ENCODE results near the gene SNX14. TPM values are rescaled to one million over a fixed set of nuclear protein-coding genes. Genes with fewer than 3 reads are reported as not detected.

SNX14 gene
- total RNA-seq, 1 donor from 2014 or later = 87.2 TPM

DNA sequence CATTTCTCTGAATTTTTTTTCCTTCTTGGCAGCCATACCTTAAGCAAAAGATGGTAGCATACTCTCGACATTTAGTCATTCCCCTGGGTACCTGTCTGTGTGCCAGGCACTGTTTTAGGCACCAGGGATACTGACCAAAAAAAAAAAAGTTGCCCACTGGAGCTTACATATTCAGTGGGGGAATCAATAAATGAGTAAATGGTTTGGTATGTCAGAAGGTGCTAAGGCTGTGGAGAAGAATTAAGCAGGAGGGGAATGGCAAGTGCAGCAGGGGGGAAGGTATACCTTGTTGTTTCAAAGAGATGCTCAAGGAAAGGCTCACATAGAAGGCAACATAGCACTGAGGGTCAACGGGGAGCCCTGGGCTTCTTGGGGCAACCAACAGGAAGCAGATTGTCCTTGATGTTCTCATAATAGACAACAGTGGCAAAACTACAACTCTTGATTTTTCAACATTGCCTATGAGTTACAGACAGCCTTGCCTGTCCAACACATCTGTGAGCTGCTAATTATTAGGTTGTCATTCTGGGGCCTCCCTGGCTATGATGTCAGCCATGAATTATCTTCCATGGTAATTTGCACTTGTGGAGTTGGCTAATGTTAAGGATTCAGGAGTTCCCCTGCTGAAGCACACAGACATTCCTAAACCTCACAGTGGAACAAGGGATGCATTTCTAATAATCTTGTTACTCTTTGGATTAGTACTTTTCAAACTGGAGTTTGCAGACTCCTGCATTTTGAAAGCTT is 124.2 kb downstream of the SNX14 start:
- no peaks in the 10 kb centered on the region for H3K9me3 Mint-ChIP-seq (ENCODE audit: unreplicated experiment)
- TF ChIP-seq, protein P1, sequence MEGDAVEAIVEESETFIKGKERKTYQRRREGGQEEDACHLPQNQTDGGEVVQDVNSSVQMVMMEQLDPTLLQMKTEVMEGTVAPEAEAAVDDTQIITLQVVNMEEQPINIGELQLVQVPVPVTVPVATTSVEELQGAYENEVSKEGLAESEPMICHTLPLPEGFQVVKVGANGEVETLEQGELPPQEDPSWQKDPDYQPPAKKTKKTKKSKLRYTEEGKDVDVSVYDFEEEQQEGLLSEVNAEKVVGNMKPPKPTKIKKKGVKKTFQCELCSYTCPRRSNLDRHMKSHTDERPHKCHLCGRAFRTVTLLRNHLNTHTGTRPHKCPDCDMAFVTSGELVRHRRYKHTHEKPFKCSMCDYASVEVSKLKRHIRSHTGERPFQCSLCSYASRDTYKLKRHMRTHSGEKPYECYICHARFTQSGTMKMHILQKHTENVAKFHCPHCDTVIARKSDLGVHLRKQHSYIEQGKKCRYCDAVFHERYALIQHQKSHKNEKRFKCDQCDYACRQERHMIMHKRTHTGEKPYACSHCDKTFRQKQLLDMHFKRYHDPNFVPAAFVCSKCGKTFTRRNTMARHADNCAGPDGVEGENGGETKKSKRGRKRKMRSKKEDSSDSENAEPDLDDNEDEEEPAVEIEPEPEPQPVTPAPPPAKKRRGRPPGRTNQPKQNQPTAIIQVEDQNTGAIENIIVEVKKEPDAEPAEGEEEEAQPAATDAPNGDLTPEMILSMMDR (IDR thresholded peaks at IDR 0.05) = no peak
- H3K27me3 Mint-ChIP-seq (ENCODE audit: unreplicated experiment) = no peaks in the 10 kb centered on the region
- peaks cover 73% of the 10 kb centered on the region for H3K4me1 Mint-ChIP-seq (ENCODE audit: unreplicated experiment)
- no peak overlapping the region for H3K4me3 Mint-ChIP-seq (ENCODE audit: unreplicated experiment)
- H3K27ac Mint-ChIP-seq (ENCODE audit: unreplicated experiment) = peak overlapping the region; percentile 54
- no peak for DNase-seq (ENCODE audit: extremely low spot score, unreplicated experiment)
- H3K36me3 Mint-ChIP-seq (ENCODE audit: unreplicated experiment) = peaks cover 40% of the 10 kb centered on the region

DNA sequence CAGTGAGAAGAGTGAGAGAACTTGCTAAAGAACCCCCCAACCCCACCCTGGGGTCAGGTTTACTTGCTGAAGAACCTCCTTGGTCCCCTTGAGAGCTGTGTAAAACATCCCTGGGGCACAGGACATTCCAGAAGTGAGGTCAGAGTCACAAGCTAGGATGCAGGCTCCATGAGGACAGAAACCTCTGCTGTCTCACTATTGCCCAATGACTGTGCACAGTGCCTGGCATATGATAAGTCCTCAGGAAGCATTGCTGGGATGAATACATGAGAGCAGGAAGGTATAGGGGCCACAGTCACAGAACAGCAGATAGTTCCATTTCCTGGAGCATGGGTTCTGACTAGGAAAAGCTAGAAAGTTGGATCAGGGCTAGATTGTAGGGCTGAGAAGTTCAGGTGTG is 125.3 kb downstream of the SNX14 start:
- Mint-ChIP-seq H3K4me1 (ENCODE audit: unreplicated experiment) (peaks cover 76% of the 10 kb centered on the region), H3K4me3 (ENCODE audit: unreplicated experiment) (no peak overlapping the region), H3K9me3 (ENCODE audit: unreplicated experiment) (no peaks in the 10 kb centered on the region), H3K27ac (ENCODE audit: unreplicated experiment) (peak overlapping the region; percentile 82), H3K36me3 (ENCODE audit: unreplicated experiment) (peaks cover 31% of the 10 kb centered on the region), H3K27me3 (ENCODE audit: unreplicated experiment) (no peaks in the 10 kb centered on the region)
- TF ChIP-seq, protein P1 (IDR thresholded peaks at IDR 0.05) = no peak
- DNase-seq (ENCODE audit: extremely low spot score, unreplicated experiment) = no peak

DNA sequence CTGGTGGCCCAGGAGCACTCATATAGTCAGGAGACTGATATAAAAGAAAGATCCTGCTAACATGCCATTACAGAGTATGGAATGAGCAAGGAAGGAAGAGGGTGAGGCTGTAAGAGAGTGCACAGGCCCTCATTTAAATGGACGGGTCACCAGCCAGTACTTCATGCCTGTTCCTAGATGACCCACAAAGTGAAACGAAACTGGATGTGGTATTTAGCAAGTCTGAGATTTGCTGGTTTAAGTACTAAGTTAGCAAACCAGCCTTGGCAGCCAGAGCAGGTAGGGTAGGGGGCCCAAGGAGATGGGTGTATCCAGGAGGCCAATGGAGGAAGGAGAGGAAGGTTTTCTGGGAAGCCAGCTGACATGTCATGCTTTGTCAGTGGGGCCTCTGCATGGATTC is 127.9 kb downstream of the SNX14 start:
- Mint-ChIP-seq H3K9me3 (ENCODE audit: unreplicated experiment) (no peaks in the 10 kb centered on the region), H3K4me3 (ENCODE audit: unreplicated experiment) (no peak overlapping the region), H3K27ac (ENCODE audit: unreplicated experiment) (peak overlapping the region; percentile 99), H3K4me1 (ENCODE audit: unreplicated experiment) (peaks cover 82% of the 10 kb centered on the region), H3K27me3 (ENCODE audit: unreplicated experiment) (no peaks in the 10 kb centered on the region), H3K36me3 (ENCODE audit: unreplicated experiment) (peaks cover 30% of the 10 kb centered on the region)
- TF ChIP-seq, protein P1 (IDR thresholded peaks at IDR 0.05) = no peak
- DNase-seq (ENCODE audit: extremely low spot score, unreplicated experiment) = no peak

DNA sequence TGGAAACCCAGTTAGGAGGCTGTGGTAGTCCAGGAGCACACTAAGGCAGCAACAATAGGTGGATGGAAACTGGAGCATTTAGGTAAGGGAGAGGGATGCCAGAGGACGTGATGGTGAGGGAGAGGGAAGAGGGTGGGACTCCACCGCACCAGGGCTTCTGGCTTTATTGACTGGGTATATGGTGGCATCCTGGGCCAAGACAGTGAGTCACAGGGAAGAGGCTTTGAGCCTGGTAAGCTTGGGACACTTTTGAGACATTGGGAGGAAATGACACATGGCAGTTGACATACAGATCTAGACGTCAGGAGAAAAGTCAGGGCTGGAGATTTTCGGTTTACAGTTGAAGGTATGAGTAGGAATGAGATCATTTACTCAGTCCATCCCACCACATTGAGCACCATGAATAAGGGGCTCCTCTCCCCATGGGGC is 128.9 kb downstream of the SNX14 start:
- H3K27ac Mint-ChIP-seq (ENCODE audit: unreplicated experiment) = peak overlapping the region; percentile 99
- H3K9me3 Mint-ChIP-seq (ENCODE audit: unreplicated experiment) = no peaks in the 10 kb centered on the region
- peaks cover 27% of the 10 kb centered on the region for H3K36me3 Mint-ChIP-seq (ENCODE audit: unreplicated experiment)
- no peaks in the 10 kb centered on the region for H3K27me3 Mint-ChIP-seq (ENCODE audit: unreplicated experiment)
- no peak for DNase-seq (ENCODE audit: extremely low spot score, unreplicated experiment)
- H3K4me3 Mint-ChIP-seq (ENCODE audit: unreplicated experiment) = peak overlapping the region; percentile 50
- TF ChIP-seq, protein P1 (IDR thresholded peaks at IDR 0.05) = no peak
- peaks cover 85% of the 10 kb centered on the region for H3K4me1 Mint-ChIP-seq (ENCODE audit: unreplicated experiment)

DNA sequence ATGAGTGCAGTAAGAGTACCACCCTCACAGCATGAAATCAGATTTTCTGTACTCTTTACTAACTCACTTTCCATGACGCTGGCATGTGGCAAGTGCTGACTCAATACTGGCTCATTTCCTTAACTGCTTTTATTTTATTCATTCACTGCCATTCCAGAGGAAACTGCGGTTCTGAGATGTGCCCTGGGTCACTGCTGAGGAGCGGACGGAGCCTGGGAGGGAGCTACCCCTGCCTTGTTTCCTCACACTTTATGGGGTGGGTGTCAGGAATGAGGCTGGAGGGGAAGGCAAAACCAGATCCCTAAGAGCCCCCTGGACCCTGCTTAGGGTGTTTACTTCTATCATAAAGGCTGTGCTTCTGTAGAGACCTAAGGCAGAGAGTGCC is 129.4 kb downstream of the SNX14 start:
- peaks cover 85% of the 10 kb centered on the region for H3K4me1 Mint-ChIP-seq (ENCODE audit: unreplicated experiment)
- H3K27ac Mint-ChIP-seq (ENCODE audit: unreplicated experiment) = peak overlapping the region; percentile 99
- peak overlapping the region; percentile 50 for H3K4me3 Mint-ChIP-seq (ENCODE audit: unreplicated experiment)
- TF ChIP-seq, protein P1 (IDR thresholded peaks at IDR 0.05) = no peak
- DNase-seq (ENCODE audit: extremely low spot score, unreplicated experiment) = peak; percentile 89
- H3K36me3 Mint-ChIP-seq (ENCODE audit: unreplicated experiment) = peaks cover 25% of the 10 kb centered on the region
- no peaks in the 10 kb centered on the region for H3K9me3 Mint-ChIP-seq (ENCODE audit: unreplicated experiment)
- H3K27me3 Mint-ChIP-seq (ENCODE audit: unreplicated experiment) = no peaks in the 10 kb centered on the region
